Small intestine (tissue), 7 donors: Measurements from ENCODE around the gene CSF1. TPM values are rescaled to one million over a fixed set of nuclear protein-coding genes. Genes with fewer than 3 reads are reported as not detected.
"Not testable (repeated sequence)": the region's sequence is repeated elsewhere in the genome, so short reads cannot be mapped to it uniquely, and the experiment has no call there.

Experiments used
- DNase-seq, 2 donors: peaks; one replicate each; pipeline versions ENCODE4 v3.0.0 to v3.0.0-alpha.2; 2013
- FAIRE-seq: peaks from 2 replicates; lab custom pipeline; 2012; peaks lifted over from hg19 to GRCh38; lab: Jason Lieb, UNC
- H3K27ac ChIP-seq, 3 donors: one replicate each; pipeline ENCODE4 v1.5.1; 2013; ENCODE audit warnings: low read length in 2 of 3, mild to moderate bottlenecking in 2 of 3, control low read depth in 1 of 3, inconsistent platforms in 1 of 3, low read depth in 1 of 3, moderate library complexity in 1 of 3
- H3K27me3 ChIP-seq, 3 donors: one replicate each; pipeline ENCODE4 v1.6.1; 2013; ENCODE audit warnings: low read length in 3 of 3, inconsistent platforms in 1 of 3; ENCODE audit not compliant: control insufficient read depth in 3 of 3, insufficient read depth in 3 of 3
- H3K36me3 ChIP-seq, 3 donors: one replicate each; pipeline ENCODE4 v1.6.1; 2013; ENCODE audit warnings: low read length in 3 of 3, inconsistent platforms in 1 of 3, low read depth in 1 of 3, mild to moderate bottlenecking in 1 of 3, moderate library complexity in 1 of 3; ENCODE audit not compliant: control insufficient read depth in 3 of 3, insufficient read depth in 2 of 3
- H3K4me1 ChIP-seq, 3 donors: one replicate each; pipeline ENCODE4 v1.6.1; 2013; ENCODE audit warnings: low read length in 2 of 3, inconsistent platforms in 1 of 3, low read depth in 1 of 3, mild to moderate bottlenecking in 1 of 3, moderate library complexity in 1 of 3; ENCODE audit not compliant: control insufficient read depth in 3 of 3, insufficient read depth in 2 of 3
- H3K4me3 ChIP-seq, 3 donors: one replicate each; pipeline ENCODE4 v1.5.1; 2013; ENCODE audit warnings: low read length in 3 of 3, control low read depth in 1 of 3, inconsistent platforms in 1 of 3, low read depth in 1 of 3, mild to moderate bottlenecking in 1 of 3, moderate library complexity in 1 of 3
- H3K9me3 ChIP-seq, 2 donors: one replicate each; pipeline ENCODE4 v1.6.1; 2013; ENCODE audit warnings: low read depth in 1 of 2, low read length in 1 of 2; ENCODE audit not compliant: control insufficient read depth in 2 of 2, insufficient read depth in 1 of 2
- WGBS, 3 donors: extraction: QIAGEN DNeasy Blood & Tissue Kit; methylation state at CpG; one replicate each; pipeline ENCODE4 v1.1.7; 2013; 5-methylcytosine and 5-hydroxymethylcytosine counted together
- polyA plus RNA-seq, 4 donors: library from polyadenylated mRNA; stranded (reverse) in 3 of 4; unstranded in 1 of 4; fragments of 200-250 nt in 3 of 4; fragments of 120-200 nt in 1 of 4; gene quantifications; one replicate each; pipeline versions ENCODE4 v1.2.1 to v1.2.3, GENCODE V29; 2013
- donor health status: healthy with polysubstance abuse.
- donor health status: control.
- donor health status: control.
- donor health status: Bipolar disorder and iron deficiency.
- donor health status: healthy.

The CSF1 gene
- polyA plus RNA-seq, 4 donors = 0.89 to 15.5 (median 4.4) TPM

DNA sequence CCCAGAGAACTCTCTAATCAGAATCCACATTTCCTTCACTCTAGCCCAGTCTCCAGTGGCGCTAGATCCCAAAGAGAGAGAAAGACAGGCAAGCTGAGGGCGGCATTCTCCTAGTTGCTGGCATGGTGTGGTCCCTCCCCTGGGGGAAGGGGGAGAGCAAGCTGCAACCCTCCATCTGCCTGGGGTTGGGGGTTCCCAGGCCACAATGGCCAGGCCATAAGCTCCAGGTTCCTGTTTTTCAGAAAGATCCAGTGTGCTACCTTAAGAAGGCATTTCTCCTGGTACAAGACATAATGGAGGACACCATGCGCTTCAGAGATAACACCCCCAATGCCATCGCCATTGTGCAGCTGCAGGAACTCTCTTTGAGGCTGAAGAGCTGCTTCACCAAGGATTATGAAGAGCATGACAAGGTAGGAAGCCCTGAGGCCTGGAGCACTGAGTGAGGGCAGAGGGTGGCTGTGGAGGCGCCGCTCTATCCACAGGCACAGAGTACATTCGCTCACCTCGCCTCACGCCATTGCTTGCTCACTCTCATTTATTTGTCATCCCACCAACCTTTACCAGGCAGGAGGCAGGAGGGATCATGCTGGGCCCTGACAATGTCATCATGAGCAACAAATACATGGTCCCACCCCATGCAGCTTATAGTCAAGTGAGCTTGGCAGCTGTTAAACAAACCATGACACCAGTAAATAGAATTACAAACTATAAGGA, 6.6 kb downstream of the CSF1 start:
- WGBS, 3 donors = 90 to 98% (median 93%) methylated on average over 9 of the region's 9 CpGs
- Histone ChIP-seq H3K27me3 (peaks cover 0 to 11% (median 0%) of the 10 kb centered on the region in 3 donors), H3K4me3 (no peak overlapping the region), H3K4me1 (no peaks in the 10 kb centered on the region), H3K36me3 (peaks cover 0 to 35% (median 2%) of the 10 kb centered on the region in 3 donors), H3K9me3 (no peaks in the 10 kb centered on the region), H3K27ac (no peak overlapping the region)
- FAIRE-seq (no peak), DNase-seq (no peak)

DNA sequence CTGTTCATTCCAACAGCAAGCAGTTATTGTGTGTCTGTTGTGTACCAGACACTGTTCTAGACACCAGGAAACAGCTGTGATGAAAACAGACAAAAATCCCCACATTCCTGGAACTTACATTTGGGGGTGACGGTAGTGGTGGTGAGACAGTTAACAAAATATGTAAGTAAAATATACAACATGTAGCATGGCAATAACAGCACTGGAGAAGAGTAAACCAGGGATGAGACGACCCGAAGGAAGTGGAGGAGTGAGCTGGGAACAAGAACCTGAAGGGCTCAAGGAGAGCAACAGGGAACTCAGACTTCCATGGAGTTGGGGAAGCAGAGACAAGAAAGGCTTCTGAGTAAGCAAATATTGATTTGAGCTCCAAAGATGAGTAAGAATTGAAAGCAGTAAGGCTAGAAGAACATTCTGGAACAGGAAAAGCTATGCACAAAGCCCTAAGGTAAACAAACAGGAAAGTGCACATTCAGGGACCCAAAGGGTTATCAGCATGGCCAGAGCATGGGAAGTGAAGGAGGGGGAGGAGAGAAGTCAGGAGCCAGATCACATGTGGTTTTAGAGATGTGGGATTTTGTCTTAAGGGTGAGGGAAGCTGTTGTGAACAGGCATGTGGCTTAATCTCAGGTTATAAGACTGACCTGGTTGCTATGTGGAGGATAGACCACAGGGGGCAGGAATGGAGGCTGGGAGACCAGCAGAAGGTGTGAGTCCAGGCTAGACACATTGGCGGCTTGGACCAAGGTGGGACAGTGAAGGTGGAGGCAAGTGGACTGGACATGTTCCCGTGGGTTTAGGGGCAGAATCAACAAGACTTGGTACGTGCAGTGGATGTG, 7.3 kb downstream of the CSF1 start:
- Histone ChIP-seq H3K4me1 (no peaks in the 10 kb centered on the region), H3K27me3 (peaks cover 0 to 4% (median 0%) of the 10 kb centered on the region in 3 donors), H3K4me3 (no peak overlapping the region), H3K27ac (no peak overlapping the region), H3K36me3 (peaks cover 0 to 40% (median 2%) of the 10 kb centered on the region in 3 donors), H3K9me3 (no peaks in the 10 kb centered on the region)
- FAIRE-seq (no peak), DNase-seq (no peak)
- WGBS, 3 donors = 72 to 81% (median 80%) methylated on average over 6 of the region's 6 CpGs

DNA sequence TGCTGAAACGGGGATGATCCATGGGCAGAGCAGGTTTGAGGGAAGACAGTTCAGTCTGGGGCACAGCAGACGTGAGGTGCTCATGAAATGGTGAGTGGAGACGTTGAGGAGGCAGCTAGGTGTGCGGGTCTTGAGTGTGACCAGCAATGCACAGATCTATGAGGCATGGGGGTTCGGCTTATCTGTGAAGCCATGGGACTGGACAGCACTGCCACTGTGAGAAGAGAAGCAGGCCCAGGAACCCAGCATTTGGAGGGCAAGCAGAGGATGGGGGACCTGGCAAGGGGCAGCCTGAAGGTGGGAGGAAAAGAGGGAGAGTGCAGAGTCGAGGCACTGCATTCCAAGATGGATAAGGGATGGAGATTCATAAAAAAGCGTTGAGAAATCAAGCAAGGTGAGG, 8.0 kb downstream of the CSF1 start:
- no peaks in the 10 kb centered on the region for H3K27me3 ChIP-seq
- H3K9me3 ChIP-seq = no peaks in the 10 kb centered on the region
- FAIRE-seq = no peak
- WGBS, 3 donors = 88 to 93% (median 89%) methylated on average over 7 of the region's 7 CpGs
- H3K4me1 ChIP-seq = no peaks in the 10 kb centered on the region
- DNase-seq = no peak
- no peak overlapping the region for H3K4me3 ChIP-seq
- peaks cover under 1 to 40% (median 6%) of the 10 kb centered on the region in 3 donors for H3K36me3 ChIP-seq
- no peak overlapping the region for H3K27ac ChIP-seq

DNA sequence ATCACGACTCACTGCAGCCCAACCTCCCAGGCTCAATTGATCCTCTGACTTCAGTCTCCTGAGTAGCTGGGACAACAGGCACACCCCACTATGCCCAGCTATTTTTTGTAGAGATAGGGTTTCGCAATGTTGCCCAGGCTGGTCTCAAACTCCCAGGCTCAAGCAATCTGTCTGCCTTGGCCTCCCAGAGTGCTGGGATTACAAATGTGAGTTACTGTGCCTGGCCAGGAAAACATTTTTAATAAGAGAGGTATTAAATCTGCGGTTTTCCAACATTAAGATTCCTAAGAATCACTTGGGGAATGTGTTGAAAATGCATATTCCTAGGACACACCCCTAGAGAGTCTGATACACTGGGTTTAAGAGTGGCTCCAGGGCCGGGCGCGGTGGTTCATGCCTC, 8.7 kb downstream of the CSF1 start:
- WGBS, 3 donors = 89 to 92% (median 92%) methylated on average over 6 of the region's 6 CpGs
- DNase-seq (no peak), FAIRE-seq (no peak)
- Histone ChIP-seq H3K4me1 (no peaks in the 10 kb centered on the region), H3K4me3 (no peak overlapping the region), H3K9me3 (no peaks in the 10 kb centered on the region), H3K36me3 (peaks cover 2 to 43% (median 6%) of the 10 kb centered on the region in 3 donors), H3K27ac (no peak overlapping the region), H3K27me3 (no peaks in the 10 kb centered on the region)

DNA sequence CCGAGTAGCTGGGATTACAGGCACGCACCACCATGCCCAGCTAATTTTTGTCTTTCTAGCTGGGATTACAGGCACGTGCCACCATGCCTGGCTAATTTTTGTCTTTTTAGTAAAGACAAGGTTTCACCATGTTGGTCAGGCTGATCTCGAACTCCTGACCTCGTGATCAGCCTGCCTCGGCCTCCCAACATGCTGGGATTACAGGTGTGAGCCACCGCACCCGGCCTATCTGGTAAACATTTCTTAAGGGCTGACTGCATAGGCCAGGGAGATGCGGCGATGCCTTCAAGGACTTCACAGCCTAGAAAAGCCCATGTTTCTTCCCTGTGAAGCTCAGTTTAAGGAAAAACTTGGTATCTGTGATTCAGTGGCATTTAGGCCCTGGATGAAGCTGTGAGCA, 9.7 kb downstream of the CSF1 start:
- peaks cover 2 to 48% (median 11%) of the 10 kb centered on the region in 3 donors for H3K36me3 ChIP-seq
- 87 to 94% (median 91%) methylated on average over 10 of the region's 10 CpGs for WGBS, 3 donors
- not testable (repeated sequence) for H3K27me3 ChIP-seq, H3K9me3 ChIP-seq, H3K27ac ChIP-seq, FAIRE-seq, H3K4me3 ChIP-seq, H3K4me1 ChIP-seq, DNase-seq

DNA sequence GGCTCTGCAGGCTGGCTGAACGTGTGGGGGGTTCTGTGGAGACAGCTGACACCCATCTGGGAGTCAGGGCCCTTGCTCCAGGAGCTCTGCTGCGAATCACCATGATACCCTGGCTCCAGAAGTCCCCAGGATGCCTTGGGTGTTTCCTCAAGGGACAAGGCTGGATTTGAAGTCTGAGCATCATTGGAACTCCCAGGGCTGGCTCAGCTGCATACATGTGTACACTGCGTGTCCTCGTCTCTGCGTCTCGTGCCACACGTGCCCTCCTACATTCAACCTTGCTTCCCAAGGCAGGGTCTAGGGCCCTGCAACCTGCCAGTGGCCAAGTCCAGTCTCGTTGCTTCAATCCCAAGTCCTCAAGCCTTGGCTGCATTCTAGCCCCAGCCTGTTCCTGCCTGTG, 11.7 kb downstream of the CSF1 start:
- 79 to 85% (median 85%) methylated on average over 8 of the region's 8 CpGs for WGBS, 3 donors
- Histone ChIP-seq H3K4me3 (no peak overlapping the region), H3K9me3 (no peaks in the 10 kb centered on the region), H3K36me3 (peaks cover 2 to 51% (median 12%) of the 10 kb centered on the region in 3 donors), H3K27ac (no peak overlapping the region), H3K27me3 (no peaks in the 10 kb centered on the region), H3K4me1 (peaks cover 0 to 4% (median 3%) of the 10 kb centered on the region in 3 donors)
- FAIRE-seq (no peak), DNase-seq (no peak)

DNA sequence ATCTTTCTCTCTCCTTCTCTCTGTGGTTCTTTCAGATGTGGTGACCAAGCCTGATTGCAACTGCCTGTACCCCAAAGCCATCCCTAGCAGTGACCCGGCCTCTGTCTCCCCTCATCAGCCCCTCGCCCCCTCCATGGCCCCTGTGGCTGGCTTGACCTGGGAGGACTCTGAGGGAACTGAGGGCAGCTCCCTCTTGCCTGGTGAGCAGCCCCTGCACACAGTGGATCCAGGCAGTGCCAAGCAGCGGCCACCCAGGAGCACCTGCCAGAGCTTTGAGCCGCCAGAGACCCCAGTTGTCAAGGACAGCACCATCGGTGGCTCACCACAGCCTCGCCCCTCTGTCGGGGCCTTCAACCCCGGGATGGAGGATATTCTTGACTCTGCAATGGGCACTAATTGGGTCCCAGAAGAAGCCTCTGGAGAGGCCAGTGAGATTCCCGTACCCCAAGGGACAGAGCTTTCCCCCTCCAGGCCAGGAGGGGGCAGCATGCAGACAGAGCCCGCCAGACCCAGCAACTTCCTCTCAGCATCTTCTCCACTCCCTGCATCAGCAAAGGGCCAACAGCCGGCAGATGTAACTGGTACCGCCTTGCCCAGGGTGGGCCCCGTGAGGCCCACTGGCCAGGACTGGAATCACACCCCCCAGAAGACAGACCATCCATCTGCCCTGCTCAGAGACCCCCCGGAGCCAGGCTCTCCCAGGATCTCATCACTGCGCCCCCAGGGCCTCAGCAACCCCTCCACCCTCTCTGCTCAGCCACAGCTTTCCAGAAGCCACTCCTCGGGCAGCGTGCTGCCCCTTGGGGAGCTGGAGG, 12.7 kb downstream of the CSF1 start:
- peak overlapping the region in 1 of 3 donors; percentile 13 for H3K27ac ChIP-seq
- peaks cover 9 to 11% (median 10%) of the 10 kb centered on the region in 3 donors for H3K4me1 ChIP-seq
- DNase-seq = peak; percentile 47 to 62
- H3K4me3 ChIP-seq = no peak overlapping the region
- H3K27me3 ChIP-seq = no peaks in the 10 kb centered on the region
- 80 to 85% (median 82%) methylated on average over 17 of the region's 17 CpGs for WGBS, 3 donors
- FAIRE-seq = no peak
- peaks cover 2 to 54% (median 12%) of the 10 kb centered on the region in 3 donors for H3K36me3 ChIP-seq
- no peaks in the 10 kb centered on the region for H3K9me3 ChIP-seq

DNA sequence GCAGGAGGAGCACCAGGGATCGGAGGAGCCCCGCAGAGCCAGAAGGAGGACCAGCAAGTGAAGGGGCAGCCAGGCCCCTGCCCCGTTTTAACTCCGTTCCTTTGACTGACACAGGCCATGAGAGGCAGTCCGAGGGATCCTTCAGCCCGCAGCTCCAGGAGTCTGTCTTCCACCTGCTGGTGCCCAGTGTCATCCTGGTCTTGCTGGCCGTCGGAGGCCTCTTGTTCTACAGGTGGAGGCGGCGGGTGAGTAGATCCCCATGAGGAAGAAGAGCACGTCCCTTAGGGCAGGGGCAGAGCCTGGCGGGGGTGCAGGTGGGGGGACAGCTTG, 13.3 kb downstream of the CSF1 start:
- Histone ChIP-seq H3K36me3 (peaks cover 2 to 56% (median 12%) of the 10 kb centered on the region in 3 donors), H3K4me3 (no peak overlapping the region), H3K4me1 (peaks cover 10 to 15% (median 14%) of the 10 kb centered on the region in 3 donors), H3K27me3 (no peaks in the 10 kb centered on the region), H3K27ac (peak overlapping the region in 1 of 3 donors; percentile 13), H3K9me3 (no peaks in the 10 kb centered on the region)
- 89 to 97% (median 91%) methylated on average over 11 to 12 of the region's 12 CpGs for WGBS, 3 donors
- DNase-seq (no peak), FAIRE-seq (no peak)
